Measurements from ENCODE around the gene PGC.

PGC gene

DNA sequence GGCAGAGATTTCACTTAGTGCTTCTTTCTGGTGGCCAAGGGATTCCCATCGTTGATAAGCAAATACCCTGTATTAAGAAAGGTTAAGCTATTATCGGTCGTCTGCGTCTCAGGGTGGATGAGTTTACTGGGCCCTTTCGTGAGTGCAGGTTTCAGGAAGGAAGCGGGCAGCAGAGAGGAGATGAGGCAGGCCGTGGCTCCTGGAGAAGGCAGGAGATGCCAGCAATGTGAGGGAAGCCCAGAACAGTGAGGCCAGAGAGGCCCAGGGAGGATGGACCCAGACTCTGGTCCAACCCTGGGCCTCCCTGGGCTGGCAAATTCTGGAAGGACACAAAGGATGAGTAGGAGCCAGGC is 23.0 kb downstream of the PGC start:
- no peak for DNase-seq (ENCODE audit: low read depth)
- TF ChIP-seq, protein P1, sequence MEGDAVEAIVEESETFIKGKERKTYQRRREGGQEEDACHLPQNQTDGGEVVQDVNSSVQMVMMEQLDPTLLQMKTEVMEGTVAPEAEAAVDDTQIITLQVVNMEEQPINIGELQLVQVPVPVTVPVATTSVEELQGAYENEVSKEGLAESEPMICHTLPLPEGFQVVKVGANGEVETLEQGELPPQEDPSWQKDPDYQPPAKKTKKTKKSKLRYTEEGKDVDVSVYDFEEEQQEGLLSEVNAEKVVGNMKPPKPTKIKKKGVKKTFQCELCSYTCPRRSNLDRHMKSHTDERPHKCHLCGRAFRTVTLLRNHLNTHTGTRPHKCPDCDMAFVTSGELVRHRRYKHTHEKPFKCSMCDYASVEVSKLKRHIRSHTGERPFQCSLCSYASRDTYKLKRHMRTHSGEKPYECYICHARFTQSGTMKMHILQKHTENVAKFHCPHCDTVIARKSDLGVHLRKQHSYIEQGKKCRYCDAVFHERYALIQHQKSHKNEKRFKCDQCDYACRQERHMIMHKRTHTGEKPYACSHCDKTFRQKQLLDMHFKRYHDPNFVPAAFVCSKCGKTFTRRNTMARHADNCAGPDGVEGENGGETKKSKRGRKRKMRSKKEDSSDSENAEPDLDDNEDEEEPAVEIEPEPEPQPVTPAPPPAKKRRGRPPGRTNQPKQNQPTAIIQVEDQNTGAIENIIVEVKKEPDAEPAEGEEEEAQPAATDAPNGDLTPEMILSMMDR (IDR thresholded peaks at IDR 0.05; ENCODE audit: control insufficient read depth, extremely low read depth, insufficient read depth): no peak
- no peak overlapping the region for H3K4me3 ChIP-seq (ENCODE audit: low read depth, low read length)

DNA sequence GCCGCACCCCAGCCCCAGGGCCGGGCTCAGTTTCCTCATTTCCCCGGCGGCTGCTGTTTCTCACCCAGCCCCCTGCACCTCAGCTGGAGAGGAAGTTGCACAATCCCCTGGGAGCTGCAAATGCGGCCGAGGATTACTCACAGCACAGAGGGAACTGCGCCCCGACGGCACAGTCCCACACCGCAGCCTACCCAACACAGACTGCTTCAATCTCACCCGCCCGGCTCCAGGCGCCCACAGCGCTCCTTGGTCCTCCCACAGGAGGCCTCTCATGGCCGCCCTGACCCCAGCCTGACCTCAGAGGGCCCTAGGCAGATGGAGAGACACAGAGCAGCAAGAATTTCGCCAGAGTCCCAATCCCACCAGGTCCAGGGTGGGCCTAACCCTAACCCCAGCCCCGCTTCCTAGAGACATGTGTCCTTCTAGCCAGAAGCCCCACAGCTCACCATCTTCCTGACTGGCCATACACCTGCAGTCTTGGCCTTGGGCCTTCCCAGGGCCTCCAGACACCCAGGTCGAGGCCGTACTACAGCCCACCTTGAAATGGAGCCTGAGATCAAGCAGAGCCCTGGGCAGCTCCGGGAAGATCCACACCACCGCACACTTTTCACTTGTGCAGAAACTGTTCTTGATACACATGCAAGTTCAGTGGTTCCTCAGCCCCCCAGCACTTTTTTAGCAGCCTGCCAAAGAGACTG is 23.5 kb downstream of the PGC start:
- TF ChIP-seq, protein P1 (IDR thresholded peaks at IDR 0.05; ENCODE audit: control insufficient read depth, extremely low read depth, insufficient read depth): no peak
- DNase-seq (ENCODE audit: low read depth): no peak
- no peak overlapping the region for H3K4me3 ChIP-seq (ENCODE audit: low read depth, low read length)

DNA sequence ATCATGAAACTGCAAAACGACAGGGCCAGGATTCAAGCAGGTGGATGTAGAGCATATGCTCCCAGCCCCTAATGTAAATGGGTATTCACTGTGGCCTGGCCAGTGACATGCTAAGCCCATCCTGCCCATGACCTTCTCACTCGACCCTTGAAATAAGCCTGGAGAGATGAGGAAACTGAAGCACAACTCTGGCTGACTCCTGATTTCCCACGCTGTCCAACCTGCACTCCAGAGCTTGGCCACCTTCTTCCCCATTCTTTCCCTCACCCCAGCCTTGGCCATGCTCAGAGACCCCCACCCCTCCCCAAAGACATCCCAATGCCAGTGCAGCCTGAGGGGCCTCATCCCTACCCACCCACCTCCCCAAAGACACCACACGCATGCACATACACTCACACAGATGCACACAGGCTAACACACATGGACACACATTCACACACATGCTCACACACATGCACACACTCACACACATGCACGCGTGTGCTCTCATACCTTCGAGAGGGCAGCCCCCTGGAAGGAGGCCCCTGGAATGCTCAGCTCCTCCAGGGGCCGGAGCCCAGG is 24.1 kb downstream of the PGC start:
- no peak for DNase-seq (ENCODE audit: low read depth)
- TF ChIP-seq, protein P1 (IDR thresholded peaks at IDR 0.05; ENCODE audit: control insufficient read depth, extremely low read depth, insufficient read depth): no peak
- H3K4me3 ChIP-seq (ENCODE audit: low read depth, low read length): no peak overlapping the region

DNA sequence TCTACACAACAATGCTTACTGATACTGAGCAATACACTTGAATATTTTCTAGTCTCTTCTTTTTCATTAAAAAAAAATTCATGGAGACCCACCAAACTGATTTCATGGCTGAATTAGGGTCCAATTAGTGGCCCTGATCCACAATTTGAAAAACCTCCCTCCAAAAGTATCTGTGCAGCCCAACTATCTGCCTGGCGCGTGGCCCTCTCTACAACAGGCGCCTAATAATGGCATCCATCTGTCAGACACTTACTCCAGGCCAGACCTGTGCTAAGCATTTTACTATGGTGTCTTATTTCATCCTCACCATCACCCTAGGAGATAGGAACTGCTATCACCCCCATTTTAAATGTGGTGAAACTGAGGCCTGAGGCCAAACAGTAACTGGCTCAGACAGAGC is 25.8 kb downstream of the PGC start:
- no peak overlapping the region for H3K4me3 ChIP-seq (ENCODE audit: low read depth, low read length)
- no peak for DNase-seq (ENCODE audit: low read depth)
- TF ChIP-seq, protein P1 (IDR thresholded peaks at IDR 0.05; ENCODE audit: control insufficient read depth, extremely low read depth, insufficient read depth): no peak

DNA sequence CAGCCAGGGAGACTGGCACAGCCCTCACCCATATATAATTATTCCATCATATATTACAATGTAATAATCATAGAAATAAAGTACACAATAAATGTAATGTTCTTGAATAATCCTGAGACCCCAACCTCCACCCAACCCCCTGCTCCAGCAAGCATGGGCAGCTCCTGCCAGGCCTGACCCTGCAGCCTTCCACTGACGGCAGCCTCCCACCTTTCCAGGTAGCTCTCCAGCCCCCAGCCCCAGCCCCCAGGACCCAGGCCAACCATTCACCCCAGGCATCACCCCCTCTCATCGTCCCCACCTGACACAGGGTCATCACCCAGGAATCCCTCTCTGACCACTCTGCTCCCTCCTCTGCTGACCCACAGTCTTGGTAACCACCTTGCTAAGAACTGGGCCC is 26.4 kb downstream of the PGC start:
- TF ChIP-seq, protein P1 (IDR thresholded peaks at IDR 0.05; ENCODE audit: control insufficient read depth, extremely low read depth, insufficient read depth): no peak
- no peak for DNase-seq (ENCODE audit: low read depth)

DNA sequence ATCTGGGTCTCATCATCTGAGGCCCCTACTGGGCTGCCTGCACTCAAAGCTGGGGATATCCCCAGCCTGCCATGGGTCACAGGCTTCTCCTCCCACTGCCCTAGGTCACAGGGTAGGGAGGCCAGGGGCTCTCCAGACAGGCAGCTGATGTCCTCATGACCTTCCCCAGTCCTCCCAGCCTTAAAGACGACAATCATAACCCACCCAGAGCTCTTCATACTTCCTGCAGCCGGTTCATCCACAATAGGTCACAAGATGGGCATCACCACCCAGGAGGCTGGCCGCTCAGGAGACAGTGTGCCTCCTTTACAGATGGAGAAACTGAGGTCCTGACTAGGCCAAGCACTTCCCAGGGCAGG is 27.0 kb downstream of the PGC start:
- DNase-seq (ENCODE audit: low read depth): no peak
- TF ChIP-seq, protein P1 (IDR thresholded peaks at IDR 0.05; ENCODE audit: control insufficient read depth, extremely low read depth, insufficient read depth): no peak
- H3K4me3 ChIP-seq (ENCODE audit: low read depth, low read length): no peak overlapping the region

More for the DNA sequence above, 26.4 kb downstream of the PGC start:
- H3K4me3 ChIP-seq (ENCODE audit: low read depth, low read length): no peak overlapping the region

Measured in LNCaP clone FGC (cell line).